SHP77 (cell line): Measurements from ENCODE around the gene KRT81.

Source experiments
- DNase-seq, 2 experiments: peaks; one replicate each; lab custom pipeline; 2025; lab: John Stamatoyannopoulos, UW

Gene KRT81

GRCh38 chr12:52291267-52291935 lies at the start of gene KRT81:
KRT81 (minus strand) TSS chr12:52291534; CDS start chr12:52291465, 69 bp downstream.
- no peak for DNase-seq

DNA sequence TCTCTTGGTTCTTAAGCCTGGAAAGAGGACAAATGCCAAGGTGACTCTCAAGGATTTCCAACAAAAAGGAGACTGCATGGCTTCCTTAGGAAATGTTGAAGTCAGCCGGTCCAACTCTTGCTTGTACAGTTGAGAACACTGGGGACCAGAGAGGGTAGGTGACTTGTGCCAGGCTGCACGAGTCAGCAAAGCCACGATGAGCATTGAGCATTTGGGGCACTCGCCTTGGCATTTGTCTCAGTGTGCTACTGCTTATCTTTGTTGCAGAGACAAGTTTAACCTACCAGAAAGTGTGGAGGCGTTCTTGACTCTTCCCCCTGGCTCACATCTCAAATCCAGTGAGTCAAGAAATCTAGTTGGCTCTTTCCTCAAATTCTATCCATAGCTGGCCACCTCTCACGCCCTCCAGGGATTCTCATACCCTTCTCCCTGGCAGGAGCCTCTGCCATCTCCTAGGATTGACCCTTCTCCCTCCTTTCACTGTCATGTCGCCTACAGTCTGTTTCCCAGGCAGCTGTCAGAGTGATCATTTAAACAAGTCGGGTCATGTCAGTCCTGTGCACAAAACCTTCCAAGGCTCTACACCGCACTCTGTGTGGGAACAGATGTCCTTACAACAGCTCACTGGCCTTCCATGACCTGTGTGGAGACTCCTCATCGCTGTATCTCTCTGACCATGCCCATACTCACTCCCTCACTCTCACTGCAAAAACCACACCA lies 47.1 kb upstream of the KRT81 start:
- DNase-seq = no peak

DNA sequence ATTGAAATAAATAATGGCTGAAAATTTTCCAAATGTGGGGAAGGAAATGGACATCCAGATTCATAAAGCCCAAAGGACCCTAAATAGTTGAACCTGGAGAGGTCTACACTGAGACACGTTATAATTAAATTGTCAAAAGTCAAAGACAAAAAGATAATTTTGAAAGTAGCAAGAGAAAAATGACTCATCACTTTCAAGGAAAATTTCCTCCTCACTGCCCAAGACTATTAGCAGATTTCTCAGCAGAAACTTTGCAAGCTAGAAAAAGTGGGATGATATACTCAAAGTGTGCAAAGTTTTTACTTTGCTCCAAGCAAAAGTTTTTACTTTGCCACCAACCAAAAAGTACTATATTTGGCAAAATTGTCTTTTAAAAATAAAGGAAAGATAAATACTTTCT lies 45.7 kb upstream of the KRT81 start:
- no peak for DNase-seq

- no peak for DNase-seq
These were observed 45.3 kb upstream of the KRT81 start for GRCh38 chr12:52336641-52337040.

- peak; percentile 1 to 22 for DNase-seq
These were observed 44.4 kb upstream of the KRT81 start for GRCh38 chr12:52335598-52336262.

DNA sequence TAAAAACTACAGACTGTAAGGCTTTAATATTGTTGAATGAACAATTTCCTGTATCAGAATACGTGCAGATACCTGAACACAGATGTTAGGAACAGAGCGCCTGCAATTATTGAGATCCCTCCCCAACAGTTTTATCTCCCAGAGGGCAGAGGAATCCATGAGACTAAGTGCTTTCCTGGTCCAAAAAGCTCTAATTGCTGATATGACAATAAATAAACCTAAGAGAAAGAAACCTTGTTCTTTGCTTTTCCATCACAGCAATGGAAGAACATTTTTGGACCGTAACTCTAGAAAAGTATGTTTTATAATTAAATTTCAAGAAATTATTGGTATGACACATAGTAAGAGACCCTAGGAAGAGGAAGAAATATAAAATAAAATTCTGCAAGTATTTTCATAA lies 42.9 kb upstream of the KRT81 start:
- DNase-seq = no peak

DNA sequence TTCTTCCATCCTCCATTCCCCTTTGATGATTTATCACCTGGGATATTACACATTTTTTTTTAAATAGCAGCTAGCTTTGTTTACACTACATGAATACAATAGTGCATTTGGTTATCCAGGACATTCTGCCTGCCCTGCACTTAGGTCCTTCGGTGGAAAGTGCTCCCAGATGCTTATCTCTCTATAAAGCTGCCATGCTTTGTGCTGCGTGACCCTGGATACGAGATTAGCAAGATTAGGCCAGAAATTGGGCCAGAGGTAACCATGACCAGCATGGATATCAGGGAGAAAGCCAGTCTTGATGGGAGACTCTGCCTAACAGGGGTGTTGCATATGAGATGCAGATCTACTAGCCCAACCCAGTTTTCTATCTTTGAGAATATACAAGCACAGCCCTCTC lies 42.0 kb upstream of the KRT81 start:
- no peak for DNase-seq

GRCh38 chr12:52332381-52332780 lies 41.0 kb upstream of the KRT81 start:
- DNase-seq = no peak

DNA sequence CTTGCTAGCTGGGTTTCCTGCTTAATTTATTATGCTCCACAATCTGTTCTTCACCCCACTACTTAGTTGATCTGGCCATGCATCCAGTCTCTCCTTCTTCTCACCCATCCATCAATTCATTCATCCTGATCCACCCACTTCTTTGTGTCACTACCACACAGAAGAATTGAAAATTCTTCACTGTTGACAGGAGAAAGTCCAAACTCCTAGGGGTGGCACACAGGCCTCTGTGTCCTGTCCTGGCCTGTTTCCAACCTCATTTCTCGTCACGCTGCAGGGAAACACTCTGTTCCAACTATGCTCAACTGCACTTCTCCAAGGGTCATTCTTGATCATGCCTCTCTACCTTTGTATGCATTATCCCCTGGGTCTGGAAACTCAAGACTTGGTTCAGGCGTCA lies 40.5 kb upstream of the KRT81 start:
- no peak for DNase-seq

- DNase-seq = no peak
These were observed 39.7 kb upstream of the KRT81 start for GRCh38 chr12:52331039-52331438.

DNA sequence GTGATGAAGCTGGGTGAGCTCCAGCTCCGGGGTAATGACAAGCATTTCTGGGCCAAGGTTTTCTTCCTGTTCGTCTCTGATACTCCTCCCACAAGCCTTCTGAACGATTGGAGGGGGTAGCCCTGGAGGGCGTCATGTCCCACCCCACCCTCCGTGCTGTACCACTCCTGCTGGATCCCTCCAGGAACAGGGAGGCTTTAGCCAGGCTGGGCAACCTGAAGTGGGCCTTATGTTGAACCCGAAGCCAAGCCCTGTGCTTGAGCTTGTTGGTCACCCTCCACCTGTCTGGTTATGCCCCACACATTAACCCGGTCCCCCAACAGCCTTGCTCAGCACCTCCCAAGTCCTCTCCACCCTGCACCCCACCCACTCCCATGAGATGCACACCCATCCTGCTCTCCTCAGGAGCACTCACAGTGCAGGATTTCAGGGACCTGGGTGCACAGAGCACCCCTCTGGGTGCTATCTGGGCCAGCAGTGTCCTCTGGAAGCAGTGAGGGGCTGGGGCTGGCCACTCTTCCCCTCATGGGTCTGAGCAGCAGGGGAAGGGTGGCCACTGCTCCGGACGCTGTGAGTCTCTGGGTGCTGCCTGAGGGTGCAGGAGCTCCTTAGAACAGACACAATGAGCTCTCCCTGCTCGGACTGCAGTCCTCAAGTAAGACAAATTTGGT lies 36.6 kb upstream of the KRT81 start:
- DNase-seq = no peak

GRCh38 chr12:52327052-52327829 lies 35.9 kb upstream of the KRT81 start:
- peak; percentile 80 to 85 for DNase-seq

GRCh38 chr12:52324153-52324444 lies 32.8 kb upstream of the KRT81 start:
- no peak for DNase-seq

DNA sequence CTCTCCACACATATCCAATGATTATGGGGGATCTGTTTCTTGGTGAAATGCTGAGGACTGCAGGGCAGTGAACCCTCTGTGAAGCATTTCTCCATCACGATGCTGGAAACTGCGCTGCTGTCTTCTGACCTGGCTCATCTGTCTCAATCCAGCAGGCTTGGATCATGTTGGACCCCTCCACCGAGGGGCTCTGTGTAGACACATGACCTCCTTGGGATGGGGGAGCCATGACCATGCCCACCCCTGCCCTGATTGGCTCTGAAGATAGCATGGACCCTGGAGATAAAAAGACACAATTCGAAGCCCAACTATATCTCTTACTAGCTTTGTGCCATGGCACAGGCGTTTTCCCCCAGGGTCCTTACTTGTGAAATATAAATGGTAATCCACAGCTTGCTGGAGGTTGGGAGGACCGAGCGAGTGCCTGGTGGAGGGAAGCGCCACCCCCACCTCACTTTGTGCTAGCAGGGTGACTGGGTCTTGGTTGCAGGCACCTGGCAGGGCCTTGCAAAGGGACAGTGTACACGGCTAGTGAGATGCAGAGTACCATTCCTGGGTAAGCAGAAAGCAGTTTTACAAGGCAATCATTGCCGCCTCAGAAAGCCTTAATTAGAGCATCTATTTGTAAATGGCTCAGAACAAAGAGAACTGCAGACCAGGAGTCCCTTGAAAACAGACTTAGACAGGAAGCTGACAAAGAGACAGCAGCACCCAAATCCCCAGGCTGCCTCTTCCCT lies 32.2 kb upstream of the KRT81 start:
- no peak for DNase-seq

- DNase-seq = no peak
These were observed 31.7 kb upstream of the KRT81 start for GRCh38 chr12:52323001-52323400.

GRCh38 chr12:52322069-52322468 lies 30.7 kb upstream of the KRT81 start:
- DNase-seq = no peak

DNA sequence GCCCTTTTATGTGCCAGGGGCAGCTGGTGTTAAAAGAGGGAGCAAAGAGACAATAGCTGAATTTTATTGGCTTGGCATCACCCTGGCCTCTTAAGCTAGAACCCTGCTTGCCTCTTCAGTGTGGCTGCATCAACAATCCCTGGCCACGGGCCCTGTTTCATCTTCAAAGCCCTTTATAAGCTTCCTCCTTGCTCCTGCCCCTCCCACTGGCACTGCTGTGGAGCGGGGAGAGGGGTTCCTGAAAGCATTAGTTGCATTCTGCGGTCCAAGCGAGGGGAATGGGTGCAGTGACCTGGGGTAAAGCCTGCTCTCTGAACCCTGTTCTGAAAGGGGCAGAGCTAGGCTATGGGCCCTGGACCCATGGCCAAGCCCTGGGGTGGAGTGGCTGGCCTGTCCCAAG lies 30.1 kb upstream of the KRT81 start:
- DNase-seq = no peak

GRCh38 chr12:52320784-52321400 lies 29.6 kb upstream of the KRT81 start, which contains the start of gene KRT83:
KRT83 (minus strand) TSS chr12:52321398; CDS start chr12:52321335, 63 bp downstream.
- DNase-seq = no peak

- DNase-seq = no peak
These were observed 27.8 kb upstream of the KRT81 start for GRCh38 chr12:52319097-52319496.

- DNase-seq = no peak
These were observed 27.1 kb upstream of the KRT81 start for GRCh38 chr12:52318241-52318990.
